ENCODE data around the gene FBXO42.

FBXO42 gene

DNA sequence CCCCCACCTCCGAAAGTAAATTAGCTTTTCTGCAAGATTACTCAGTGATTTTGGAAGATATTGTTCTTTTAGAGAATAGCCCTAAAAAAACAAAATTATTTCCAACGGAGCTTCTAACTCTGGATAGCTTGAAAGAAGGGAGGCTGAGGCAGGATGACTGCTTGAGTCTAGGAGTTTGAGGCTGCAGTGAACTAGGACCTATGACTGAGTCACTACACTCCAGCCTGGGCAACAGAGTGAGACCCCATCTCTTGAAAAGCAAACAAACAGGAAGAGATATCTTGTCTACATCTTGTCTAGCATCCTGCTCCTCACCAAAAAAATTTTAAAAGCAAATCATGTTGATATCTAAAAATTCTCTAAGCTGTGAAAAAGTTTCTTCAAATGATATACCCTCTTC lies 73.1 kb downstream of the FBXO42 start:
- Histone ChIP-seq H3K27me3 (ENCODE audit: insufficient read depth, low read length) (no peaks in the 10 kb centered on the region), H3K9me3 (ENCODE audit: low read length) (no peaks in the 10 kb centered on the region), H3K9me2 (ENCODE audit: low read depth, low read length) (no peaks in the 10 kb centered on the region), H3K27ac (ENCODE audit: low read depth, low read length, poor library complexity, severe bottlenecking) (no peak overlapping the region), H3K79me2 (ENCODE audit: insufficient read depth, low read length) (no peaks in the 10 kb centered on the region), H3K36me3 (ENCODE audit: insufficient read depth, low read length) (peaks cover 10% of the 10 kb centered on the region; the same call in 1 of the 2 replicates), H3K4me1 (ENCODE audit: insufficient read depth, low read length, severe bottlenecking) (no peaks in the 10 kb centered on the region), H2AFZ (ENCODE audit: low read length) (no peak overlapping the region), H3K9ac (ENCODE audit: low read length) (no peak overlapping the region), H3F3A (ENCODE audit: insufficient read depth, low read length) (no peaks in the 10 kb centered on the region), H4K20me1 (ENCODE audit: insufficient read depth, low read length) (no peaks in the 10 kb centered on the region), H3K4me2 (ENCODE audit: low read length) (no peak overlapping the region), H3K4me3 (ENCODE audit: low read depth, low read length, poor library complexity, severe bottlenecking) (no peak overlapping the region)
- TF ChIP-seq CTCF (IDR thresholded peaks at IDR 0.05; ENCODE audit: low read length) (no peak), EZH2 (IDR thresholded peaks at IDR 0.05; ENCODE audit: borderline replicate concordance, low read length) (no peak)

GRCh38 chr1:16276302-16277030 lies 75.8 kb downstream of the FBXO42 start:
- H2AFZ ChIP-seq (ENCODE audit: low read length): no peak overlapping the region
- H4K20me1 ChIP-seq (ENCODE audit: insufficient read depth, low read length): no peaks in the 10 kb centered on the region
- H3K79me2 ChIP-seq (ENCODE audit: insufficient read depth, low read length): no peaks in the 10 kb centered on the region
- no peaks in the 10 kb centered on the region for H3K9me3 ChIP-seq (ENCODE audit: low read length)
- H3K9me2 ChIP-seq (ENCODE audit: low read depth, low read length): no peaks in the 10 kb centered on the region
- TF ChIP-seq CTCF (IDR thresholded peaks at IDR 0.05; ENCODE audit: low read length) (no peak), EZH2 (IDR thresholded peaks at IDR 0.05; ENCODE audit: borderline replicate concordance, low read length) (no peak)
- no peak overlapping the region for H3K4me3 ChIP-seq (ENCODE audit: low read depth, low read length, poor library complexity, severe bottlenecking)
- no peak overlapping the region for H3K27ac ChIP-seq (ENCODE audit: low read depth, low read length, poor library complexity, severe bottlenecking)
- no peak overlapping the region for H3K9ac ChIP-seq (ENCODE audit: low read length)
- H3K27me3 ChIP-seq (ENCODE audit: insufficient read depth, low read length): no peaks in the 10 kb centered on the region
- H3K36me3 ChIP-seq (ENCODE audit: insufficient read depth, low read length): peaks cover 10% of the 10 kb centered on the region; the same call in 1 of the 2 replicates
- no peaks in the 10 kb centered on the region for H3F3A ChIP-seq (ENCODE audit: insufficient read depth, low read length)
- no peak overlapping the region for H3K4me2 ChIP-seq (ENCODE audit: low read length)
- H3K4me1 ChIP-seq (ENCODE audit: insufficient read depth, low read length, severe bottlenecking): no peaks in the 10 kb centered on the region

GRCh38 chr1:16275591-16275990 lies 76.7 kb downstream of the FBXO42 start:
- no peaks in the 10 kb centered on the region for H3F3A ChIP-seq (ENCODE audit: insufficient read depth, low read length)
- H3K4me3 ChIP-seq (ENCODE audit: low read depth, low read length, poor library complexity, severe bottlenecking): no peak overlapping the region
- no peak overlapping the region for H3K9ac ChIP-seq (ENCODE audit: low read length)
- H3K36me3 ChIP-seq (ENCODE audit: insufficient read depth, low read length): peaks cover 8% of the 10 kb centered on the region; the same call in 1 of the 2 replicates
- no peaks in the 10 kb centered on the region for H3K9me2 ChIP-seq (ENCODE audit: low read depth, low read length)
- H3K4me1 ChIP-seq (ENCODE audit: insufficient read depth, low read length, severe bottlenecking): no peaks in the 10 kb centered on the region
- no peak for TF ChIP-seq EZH2 (IDR thresholded peaks at IDR 0.05; ENCODE audit: borderline replicate concordance, low read length)
- no peak for TF ChIP-seq CTCF (IDR thresholded peaks at IDR 0.05; ENCODE audit: low read length)
- no peak overlapping the region for H2AFZ ChIP-seq (ENCODE audit: low read length)
- H4K20me1 ChIP-seq (ENCODE audit: insufficient read depth, low read length): no peaks in the 10 kb centered on the region
- H3K4me2 ChIP-seq (ENCODE audit: low read length): no peak overlapping the region
- no peaks in the 10 kb centered on the region for H3K79me2 ChIP-seq (ENCODE audit: insufficient read depth, low read length)
- no peak overlapping the region for H3K27ac ChIP-seq (ENCODE audit: low read depth, low read length, poor library complexity, severe bottlenecking)
- no peaks in the 10 kb centered on the region for H3K9me3 ChIP-seq (ENCODE audit: low read length)
- H3K27me3 ChIP-seq (ENCODE audit: insufficient read depth, low read length): no peaks in the 10 kb centered on the region

Data from OCI-LY1 (cell line).